ENCODE results near the gene FAM50B. TPM values are rescaled to one million over a fixed set of nuclear protein-coding genes. Genes with fewer than 3 reads are reported as not detected.

FAM50B gene
- total and polyA plus RNA-seq, 10 of the 15 experiments (the other 5 are each of a cell fraction or from before 2014, with no cell fraction given) = 0.58 to 10.2 (median 5.9) TPM

- Histone ChIP-seq H3K9ac (ENCODE audit: control insufficient read depth, insufficient read depth, low read length) (no peak overlapping the region), H3K4me3 (no peak overlapping the region), H3K79me2 (ENCODE audit: control insufficient read depth, insufficient read depth, low read length) (no peaks in the 10 kb centered on the region), H3K4me1 (ENCODE audit: control insufficient read depth, insufficient read depth, low read length) (no peaks in the 10 kb centered on the region), H3K27me3 (replicated peaks in 1 of 2; ENCODE audit: control insufficient read depth in 2 of 2, insufficient read depth in 2 of 2, low read length in 1 of 2) (no peaks in the 10 kb centered on the region), H3K27ac (ENCODE audit: control insufficient read depth, insufficient read depth) (no peak overlapping the region), H3K4me2 (ENCODE audit: control insufficient read depth, insufficient read depth) (no peak overlapping the region), H4K20me1 (ENCODE audit: control insufficient read depth, insufficient read depth) (no peaks in the 10 kb centered on the region), H2AFZ (ENCODE audit: control insufficient read depth, low read depth, low read length) (no peak overlapping the region), H3K36me3 (ENCODE audit: control insufficient read depth in 2 of 2, insufficient read depth in 2 of 2, low read length in 1 of 2) (no peaks in the 10 kb centered on the region), H3K9me3 (replicated peaks; ENCODE audit: control insufficient read depth, insufficient read depth, low read length) (no peaks in the 10 kb centered on the region)
- 72% methylated on average over 6 of the region's 6 CpGs for WGBS (ENCODE audit: insufficient coverage, insufficient replicate concordance, low lambda C conversion rate, missing lambda C conversion rate)
- DNase-seq (ENCODE audit: low read depth, low spot score) (no peak), ATAC-seq (no peak), FAIRE-seq (no peak)
- RAD21 ChIA-PET (ENCODE audit: unreplicated experiment) = interaction anchor here (1.0 kb wide), 1 partner anchor 95 kb away, joined by 3 read pairs; no protein-coding TSS in a partner anchor
- CTCF ChIA-PET = interaction anchor here (1.0 kb wide), 2 partner anchors 9 to 589 kb away, joined by 3 to 6 read pairs; partner anchors contain the start of gene FAM50B
- TF ChIP-seq MEF2A (IDR thresholded peaks at IDR 0.05; ENCODE audit: insufficient read depth, low read depth, low read length) (no peak), MEF2B (IDR thresholded peaks at IDR 0.05; ENCODE audit: partially characterized antibody, poor library complexity, severe bottlenecking) (peak; percentile 88), IRF3 (IDR thresholded peaks at IDR 0.05) (no peak), IRF5 (IDR thresholded peaks at IDR 0.05; ENCODE audit: borderline replicate concordance) (no peak)
- intact Hi-C loops (cut with micrococcal nuclease; ENCODE audit: unreplicated experiment) (no loop called here), in situ Hi-C loops (cut with MboI) (no loop called here)
- POLR2A ChIA-PET = no interaction called here
- SMC1A ChIA-PET (ENCODE audit: uncharacterized antibody, unreplicated experiment) = interaction anchor here (0.9 kb wide), 1 partner anchor 19 kb away, joined by 3 read pairs; no protein-coding TSS in a partner anchor
- BruUV-seq (replicated peaks) = no TSS peak
These were observed 8.1 kb upstream of the FAM50B start for GRCh38 chr6:3841066-3841454.

Measured in GM12878 (cell line).